Keratinocyte (primary cell): ENCODE measurements around the gene WDR17. TPM values are rescaled to one million over a fixed set of nuclear protein-coding genes. Genes with fewer than 3 reads are reported as not detected.

ENCODE experiments used
- DNase-seq: peaks from one replicate; pipeline ENCODE4 v3.0.0-alpha.2; 2011; ENCODE audit warnings: low read depth, missing footprints, low spot score
- FAIRE-seq: peaks from 2 replicates; lab custom pipeline; 2011; peaks lifted over from hg19 to GRCh38; lab: Jason Lieb, UNC
- H2AFZ ChIP-seq: 2 replicates; pipeline ENCODE4 v1.6.0; 2012; ENCODE audit warnings: low read length, control low read depth, inconsistent platforms; ENCODE audit not compliant: control insufficient read depth
- H3K27ac ChIP-seq: 2 replicates; pipeline ENCODE4 v1.5.1; 2011; ENCODE audit warnings: low read length; ENCODE audit not compliant: control insufficient read depth, insufficient read depth
- H3K27me3 ChIP-seq: 3 replicates; pipeline ENCODE4 v1.6.0; 2011; ENCODE audit warnings: low read length; ENCODE audit not compliant: control insufficient read depth, insufficient read depth; ENCODE audit errors: extremely low read depth
- H3K36me3 ChIP-seq, 2 experiments: 2 replicates in 1 of 2; 3 replicates in 1 of 2; pipeline ENCODE4 v1.5.1; 2011; ENCODE audit warnings: low read length in 2 of 2, mild to moderate bottlenecking in 1 of 2; ENCODE audit not compliant: control insufficient read depth in 2 of 2, insufficient read depth in 2 of 2; ENCODE audit errors: extremely low read depth in 1 of 2
- H3K4me1 ChIP-seq: 3 replicates; pipeline ENCODE4 v1.5.1; 2011; ENCODE audit warnings: low read length; ENCODE audit not compliant: control insufficient read depth, insufficient read depth; ENCODE audit errors: extremely low read depth
- H3K4me2 ChIP-seq: 3 replicates; pipeline ENCODE4 v1.6.0; 2011; ENCODE audit warnings: low read depth, low read length; ENCODE audit not compliant: control insufficient read depth, insufficient read depth; ENCODE audit errors: extremely low read depth
- H3K4me3 ChIP-seq, 3 experiments: fragments of 200-600 bp in 1 of 3; sonication (generic) in 1 of 3; 2 replicates in 2 of 3; 3 replicates in 1 of 3; pipeline ENCODE4 v1.5.1; 2011 to 2016; ENCODE audit warnings: low read length in 3 of 3, mild to moderate bottlenecking in 3 of 3, control low read depth in 2 of 3, inconsistent platforms in 1 of 3, low read depth in 1 of 3, mixed read lengths in 1 of 3, mixed run types in 1 of 3, moderate library complexity in 1 of 3; ENCODE audit not compliant: control insufficient read depth in 2 of 3, insufficient read depth in 2 of 3; ENCODE audit errors: extremely low read depth in 1 of 3
- H3K79me2 ChIP-seq: 2 replicates; pipeline ENCODE4 v1.6.0; 2012; ENCODE audit warnings: low read length; ENCODE audit not compliant: control insufficient read depth, insufficient read depth
- H3K9ac ChIP-seq: 3 replicates; pipeline ENCODE4 v1.6.0; 2011; ENCODE audit warnings: low read length; ENCODE audit not compliant: control insufficient read depth, insufficient read depth; ENCODE audit errors: extremely low read depth
- H3K9me1 ChIP-seq: 3 replicates; pipeline ENCODE4 v1.6.0; 2011; ENCODE audit warnings: low read length; ENCODE audit not compliant: control insufficient read depth, insufficient read depth; ENCODE audit errors: extremely low read depth
- H3K9me3 ChIP-seq: 2 replicates; pipeline ENCODE4 v1.5.1; 2012; ENCODE audit warnings: low read depth, low read length; ENCODE audit not compliant: control insufficient read depth
- H4K20me1 ChIP-seq: 3 replicates; pipeline ENCODE4 v1.6.0; 2011; ENCODE audit warnings: low read length; ENCODE audit not compliant: control insufficient read depth, insufficient read depth; ENCODE audit errors: extremely low read depth
- EZH2 ChIP-seq: IDR thresholded peaks from one replicate; pipeline ENCODE4 v1.6.1; 2012; ENCODE audit warnings: inconsistent platforms, mild to moderate bottlenecking, low read length, moderate library complexity
- dilution Hi-C: fragments of 300-500 bp; cut with MboI; formaldehyde crosslinking; loops from one replicate; pipeline ENCODE4 v1.7.0; 2020; ENCODE audit warnings: low sequenced_read_pairs; ENCODE audit not compliant: extremely low pct_ligation_motif_present
- polyA plus RNA-seq, 5 experiments: library from polyadenylated mRNA; depleted of rRNA in 3 of 5; stranded (reverse) in 3 of 5; stranded (forward) in 1 of 5; unstranded in 1 of 5; fragments of >200 nt; gene quantifications; 1 replicate in 1 of 5; 2 replicates in 3 of 5; 3 replicates in 1 of 5; pipeline versions ENCODE4 v1.2.1 to v1.2.3, GENCODE V29; 2011 to 2012; ENCODE audit warnings: missing spikeins in 2 of 5, low read depth in 1 of 5, low replicate concordance in 1 of 5
- TF ChIP-seq, protein P1 (sequence below), 3 experiments: IDR thresholded peaks in 1 of 3; conservative IDR thresholded peaks in 1 of 3; optimal IDR thresholded peaks in 1 of 3; 2 replicates in 2 of 3; 3 replicates in 1 of 3; pipeline versions ENCODE3 to v1.5.1; 2011; ENCODE audit warnings: low read length in 3 of 3, mild to moderate bottlenecking in 3 of 3, moderate library complexity in 2 of 3, control low read depth in 1 of 3, inconsistent platforms in 1 of 3; ENCODE audit not compliant: insufficient read depth in 2 of 3; ENCODE audit errors: extremely low read depth in 1 of 3

Gene WDR17
- polyA plus RNA-seq, 1 donor (not counting 4 experiments of a cell fraction or from before 2014, with no cell fraction given): 1.1 TPM

GRCh38 chr4:176077561-176077960 lies 11.9 kb downstream of the WDR17 start:
- TF ChIP-seq, protein P1, sequence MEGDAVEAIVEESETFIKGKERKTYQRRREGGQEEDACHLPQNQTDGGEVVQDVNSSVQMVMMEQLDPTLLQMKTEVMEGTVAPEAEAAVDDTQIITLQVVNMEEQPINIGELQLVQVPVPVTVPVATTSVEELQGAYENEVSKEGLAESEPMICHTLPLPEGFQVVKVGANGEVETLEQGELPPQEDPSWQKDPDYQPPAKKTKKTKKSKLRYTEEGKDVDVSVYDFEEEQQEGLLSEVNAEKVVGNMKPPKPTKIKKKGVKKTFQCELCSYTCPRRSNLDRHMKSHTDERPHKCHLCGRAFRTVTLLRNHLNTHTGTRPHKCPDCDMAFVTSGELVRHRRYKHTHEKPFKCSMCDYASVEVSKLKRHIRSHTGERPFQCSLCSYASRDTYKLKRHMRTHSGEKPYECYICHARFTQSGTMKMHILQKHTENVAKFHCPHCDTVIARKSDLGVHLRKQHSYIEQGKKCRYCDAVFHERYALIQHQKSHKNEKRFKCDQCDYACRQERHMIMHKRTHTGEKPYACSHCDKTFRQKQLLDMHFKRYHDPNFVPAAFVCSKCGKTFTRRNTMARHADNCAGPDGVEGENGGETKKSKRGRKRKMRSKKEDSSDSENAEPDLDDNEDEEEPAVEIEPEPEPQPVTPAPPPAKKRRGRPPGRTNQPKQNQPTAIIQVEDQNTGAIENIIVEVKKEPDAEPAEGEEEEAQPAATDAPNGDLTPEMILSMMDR (optimal IDR thresholded peaks at IDR 0.05 in 1 of 3, IDR thresholded peaks at IDR 0.05 in 1 of 3, conservative IDR thresholded peaks at IDR 0.05 in 1 of 3; ENCODE audit: extremely low read depth in 1 of 3, insufficient read depth in 2 of 3, low read length in 3 of 3): no peak
- TF ChIP-seq EZH2: no peak
- Histone ChIP-seq H3K4me1 (no peaks in the 10 kb centered on the region), H4K20me1 (no peaks in the 10 kb centered on the region), H3K79me2 (no peaks in the 10 kb centered on the region), H3K36me3 (no peaks in the 10 kb centered on the region), H3K4me2 (no peak overlapping the region), H2AFZ (no peak overlapping the region), H3K9me3 (no peaks in the 10 kb centered on the region), H3K9me1 (no peaks in the 10 kb centered on the region), H3K9ac (no peak overlapping the region), H3K4me3 (no peak overlapping the region), H3K27ac (no peak overlapping the region), H3K27me3 (no peaks in the 10 kb centered on the region)
- DNase-seq: no peak
- dilution Hi-C loops: no loop called here
- no peak for FAIRE-seq

GRCh38 chr4:176084769-176085168 lies 19.1 kb downstream of the WDR17 start:
- no peak for TF ChIP-seq EZH2
- TF ChIP-seq, protein P1 (optimal IDR thresholded peaks at IDR 0.05 in 1 of 3, IDR thresholded peaks at IDR 0.05 in 1 of 3, conservative IDR thresholded peaks at IDR 0.05 in 1 of 3; ENCODE audit: extremely low read depth in 1 of 3, insufficient read depth in 2 of 3, low read length in 3 of 3): no peak
- DNase-seq (no peak), FAIRE-seq (no peak)
- Histone ChIP-seq H3K4me3 (no peak overlapping the region), H2AFZ (no peak overlapping the region), H3K4me2 (no peak overlapping the region), H3K9ac (no peak overlapping the region), H3K9me3 (no peaks in the 10 kb centered on the region), H4K20me1 (no peaks in the 10 kb centered on the region), H3K79me2 (no peaks in the 10 kb centered on the region), H3K4me1 (no peaks in the 10 kb centered on the region), H3K36me3 (no peaks in the 10 kb centered on the region), H3K27ac (no peak overlapping the region), H3K27me3 (no peaks in the 10 kb centered on the region), H3K9me1 (no peaks in the 10 kb centered on the region)
- dilution Hi-C loops: no loop called here
